Measurements from ENCODE around the gene CACNB2. TPM values are rescaled to one million over a fixed set of nuclear protein-coding genes. Genes with fewer than 3 reads are reported as not detected.
"Not testable (repeated sequence)": the region's sequence is repeated elsewhere in the genome, so short reads cannot be mapped to it uniquely, and the experiment has no call there.

Gene CACNB2
- total and polyA plus RNA-seq, 2 experiments from 2014 or later, result 101 to 172 TPM

GRCh38 chr10:18567343-18567856, 427.2 kb downstream of the CACNB2 start:
- Histone ChIP-seq H3K4me3 (no peak overlapping the region), H3K9me3 (ENCODE audit: low read depth) (no peaks in the 10 kb centered on the region), H3K4me1 (ENCODE audit: low read depth) (no peaks in the 10 kb centered on the region), H3K27me3 (no peaks in the 10 kb centered on the region), H3K27ac (no peak overlapping the region), H3K36me3 (no peaks in the 10 kb centered on the region)
- TF ChIP-seq, protein P1, sequence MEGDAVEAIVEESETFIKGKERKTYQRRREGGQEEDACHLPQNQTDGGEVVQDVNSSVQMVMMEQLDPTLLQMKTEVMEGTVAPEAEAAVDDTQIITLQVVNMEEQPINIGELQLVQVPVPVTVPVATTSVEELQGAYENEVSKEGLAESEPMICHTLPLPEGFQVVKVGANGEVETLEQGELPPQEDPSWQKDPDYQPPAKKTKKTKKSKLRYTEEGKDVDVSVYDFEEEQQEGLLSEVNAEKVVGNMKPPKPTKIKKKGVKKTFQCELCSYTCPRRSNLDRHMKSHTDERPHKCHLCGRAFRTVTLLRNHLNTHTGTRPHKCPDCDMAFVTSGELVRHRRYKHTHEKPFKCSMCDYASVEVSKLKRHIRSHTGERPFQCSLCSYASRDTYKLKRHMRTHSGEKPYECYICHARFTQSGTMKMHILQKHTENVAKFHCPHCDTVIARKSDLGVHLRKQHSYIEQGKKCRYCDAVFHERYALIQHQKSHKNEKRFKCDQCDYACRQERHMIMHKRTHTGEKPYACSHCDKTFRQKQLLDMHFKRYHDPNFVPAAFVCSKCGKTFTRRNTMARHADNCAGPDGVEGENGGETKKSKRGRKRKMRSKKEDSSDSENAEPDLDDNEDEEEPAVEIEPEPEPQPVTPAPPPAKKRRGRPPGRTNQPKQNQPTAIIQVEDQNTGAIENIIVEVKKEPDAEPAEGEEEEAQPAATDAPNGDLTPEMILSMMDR (IDR thresholded peaks at IDR 0.05; ENCODE audit: low read depth, low read length), result no peak
- DNase-seq (ENCODE audit: low read depth in 1 of 2, low spot score in 1 of 2), result no peak

DNA sequence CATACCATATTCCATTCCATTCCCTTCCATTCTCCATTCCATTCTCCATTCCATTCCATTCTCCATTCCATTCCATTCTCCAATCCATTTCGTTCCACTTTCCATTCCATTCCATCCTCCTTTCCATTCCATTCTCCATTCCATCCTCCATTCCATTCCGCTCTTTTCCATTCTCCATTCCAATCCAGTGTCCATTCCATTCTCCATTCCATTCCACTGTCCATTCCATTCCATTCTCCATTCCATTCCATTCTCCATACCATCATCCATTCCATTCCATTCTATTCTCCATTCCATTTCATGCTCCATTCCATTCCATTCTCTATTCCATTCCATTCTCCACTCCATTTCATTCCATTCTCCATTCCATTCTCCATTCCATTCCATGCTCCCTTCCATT, 430.2 kb downstream of the CACNB2 start:
- H3K4me3 ChIP-seq; H3K36me3 ChIP-seq; H3K9me3 ChIP-seq (ENCODE audit: low read depth); H3K27me3 ChIP-seq; H3K27ac ChIP-seq; DNase-seq (ENCODE audit: low read depth in 1 of 2, low spot score in 1 of 2); H3K4me1 ChIP-seq (ENCODE audit: low read depth): not testable (repeated sequence)

DNA sequence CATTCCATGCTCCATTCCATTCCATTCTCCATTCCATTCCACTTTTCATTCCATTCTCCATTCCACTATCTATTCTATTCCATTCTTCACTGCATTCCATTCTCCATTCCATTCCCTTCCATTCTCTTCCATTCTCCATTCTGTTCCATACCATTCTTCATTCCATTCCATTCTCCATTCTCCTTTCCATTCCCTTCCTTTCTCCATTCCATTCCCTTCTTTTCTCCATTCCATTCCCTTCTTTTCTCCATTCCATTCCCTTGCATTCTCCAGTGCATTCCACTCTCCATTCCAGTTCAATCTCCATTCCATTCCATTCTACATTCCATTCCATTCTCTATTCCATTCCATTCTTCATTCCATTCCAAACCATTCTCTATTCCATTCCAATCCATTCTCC, 430.9 kb downstream of the CACNB2 start:
- Histone ChIP-seq H3K4me1 (ENCODE audit: low read depth) (no peaks in the 10 kb centered on the region), H3K4me3 (no peak overlapping the region), H3K9me3 (ENCODE audit: low read depth) (no peaks in the 10 kb centered on the region), H3K27ac (no peak overlapping the region), H3K36me3 (no peaks in the 10 kb centered on the region), H3K27me3 (no peaks in the 10 kb centered on the region)
- DNase-seq (ENCODE audit: low read depth in 1 of 2, low spot score in 1 of 2), result no peak
- TF ChIP-seq, protein P1 (IDR thresholded peaks at IDR 0.05; ENCODE audit: low read depth, low read length), result no peak

DNA sequence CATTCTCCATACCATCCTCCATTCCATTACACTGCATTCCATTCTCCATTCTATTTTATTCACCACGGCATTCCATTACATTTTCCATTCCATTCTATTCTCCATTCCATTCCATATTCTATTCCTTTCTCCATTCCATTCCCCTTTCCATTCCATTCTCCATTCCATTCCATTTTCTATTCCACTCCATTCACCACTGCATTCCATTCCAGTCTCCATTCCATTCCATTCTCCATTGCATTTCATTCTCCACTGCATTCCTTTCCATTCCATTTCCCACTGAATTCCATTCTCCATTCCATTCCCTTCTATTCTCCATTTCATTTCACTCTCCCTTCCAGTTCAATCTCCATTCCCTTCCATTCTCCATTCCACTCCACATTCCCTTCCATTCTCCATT, 431.6 kb downstream of the CACNB2 start:
- TF ChIP-seq, protein P1 (IDR thresholded peaks at IDR 0.05; ENCODE audit: low read depth, low read length), result no peak
- H3K27me3 ChIP-seq, result no peaks in the 10 kb centered on the region
- H3K4me3 ChIP-seq, result no peak overlapping the region
- H3K4me1 ChIP-seq (ENCODE audit: low read depth), result no peaks in the 10 kb centered on the region
- no peak for DNase-seq (ENCODE audit: low read depth in 1 of 2, low spot score in 1 of 2)
- H3K36me3 ChIP-seq, result no peaks in the 10 kb centered on the region
- no peak overlapping the region for H3K27ac ChIP-seq
- H3K9me3 ChIP-seq (ENCODE audit: low read depth), result no peaks in the 10 kb centered on the region

DNA sequence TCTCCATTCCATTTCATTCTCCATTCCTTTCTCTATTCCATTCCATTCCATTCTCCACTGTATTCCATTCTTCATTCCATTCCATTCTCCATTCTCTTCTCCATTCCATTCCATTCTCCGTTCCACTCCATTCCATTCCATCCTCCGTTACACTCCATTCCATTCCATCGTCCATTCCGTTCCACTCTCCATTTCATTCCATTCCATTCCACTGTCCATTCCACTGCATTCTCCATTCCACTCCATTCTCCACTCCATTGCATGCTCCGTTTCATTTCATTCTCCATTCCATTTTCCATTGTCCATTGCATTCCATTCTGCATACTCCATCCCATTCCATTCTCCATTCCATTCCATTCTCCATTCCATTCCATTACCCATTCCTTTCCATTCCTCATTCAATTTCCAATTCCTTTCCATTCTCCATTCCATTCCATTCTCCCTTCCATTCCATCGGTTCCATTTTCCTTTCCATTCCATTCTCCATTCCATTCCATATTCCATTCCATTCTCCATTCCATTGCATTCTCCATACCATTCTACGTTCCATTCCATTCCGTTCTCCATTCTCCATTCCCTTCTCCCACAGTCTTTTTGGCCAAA, 432.8 kb downstream of the CACNB2 start:
- no peaks in the 10 kb centered on the region for H3K27me3 ChIP-seq
- no peaks in the 10 kb centered on the region for H3K4me1 ChIP-seq (ENCODE audit: low read depth)
- TF ChIP-seq, protein P1 (IDR thresholded peaks at IDR 0.05; ENCODE audit: low read depth, low read length), result no peak
- no peak for DNase-seq (ENCODE audit: low read depth in 1 of 2, low spot score in 1 of 2)
- H3K9me3 ChIP-seq (ENCODE audit: low read depth), result no peaks in the 10 kb centered on the region
- H3K27ac ChIP-seq, result no peak overlapping the region
- no peak overlapping the region for H3K4me3 ChIP-seq
- no peaks in the 10 kb centered on the region for H3K36me3 ChIP-seq

GRCh38 chr10:18576586-18576985, 436.4 kb downstream of the CACNB2 start:
- Histone ChIP-seq H3K27ac (no peak overlapping the region), H3K27me3 (no peaks in the 10 kb centered on the region), H3K4me1 (ENCODE audit: low read depth) (peaks cover 5% of the 10 kb centered on the region), H3K36me3 (no peaks in the 10 kb centered on the region), H3K9me3 (ENCODE audit: low read depth) (no peaks in the 10 kb centered on the region), H3K4me3 (no peak overlapping the region)
- TF ChIP-seq, protein P1 (IDR thresholded peaks at IDR 0.05; ENCODE audit: low read depth, low read length), result no peak
- DNase-seq (ENCODE audit: low read depth in 1 of 2, low spot score in 1 of 2), result no peak

Measured in cardiac muscle cell (in vitro differentiated cells and primary cell).